IMR-90 (cell line): ENCODE data around the gene RAB27B.

Experiments used
- CEBPB ChIP-seq: IDR thresholded peaks from 2 replicates; pipeline ENCODE4 v1.6.1; 2012; ENCODE audit warnings: low read depth, low read length, improper control_type of control experiment
- CHD1 ChIP-seq: IDR thresholded peaks from 2 replicates; pipeline ENCODE4 v1.6.1; 2012; ENCODE audit warnings: low read depth, low read length, improper control_type of control experiment
- CTCF ChIP-seq: conservative IDR thresholded peaks from 2 replicates; pipeline ENCODE4 v1.5.1; 2012; ENCODE audit warnings: mild to moderate bottlenecking, low read depth, low read length, improper control_type of control experiment
- FOS ChIP-seq: fragments of 150-350 bp; IDR thresholded peaks from 2 replicates; pipeline ENCODE4 v1.6.1; 2016; ENCODE audit warnings: low read depth, low read length
- MAFK ChIP-seq: IDR thresholded peaks from 2 replicates; pipeline ENCODE4 v1.6.1; 2012; ENCODE audit warnings: low read depth, low read length, improper control_type of control experiment
- POLR2A ChIP-seq: IDR thresholded peaks from 2 replicates; pipeline ENCODE4 v1.6.1; 2012; ENCODE audit warnings: mild to moderate bottlenecking, low read depth, low read length
- RCOR1 ChIP-seq: IDR thresholded peaks from 2 replicates; pipeline ENCODE4 v1.6.1; 2012; ENCODE audit warnings: mild to moderate bottlenecking, low read length, improper control_type of control experiment; ENCODE audit not compliant: insufficient replicate concordance
- RFX5 ChIP-seq: IDR thresholded peaks from 2 replicates; pipeline ENCODE4 v1.8.0; 2012; ENCODE audit warnings: low read depth, mild to moderate bottlenecking, low read length, moderate library complexity
- SMC3 ChIP-seq: fragments of 150-350 bp; IDR thresholded peaks from 2 replicates; pipeline ENCODE4 v1.6.1; 2016; ENCODE audit warnings: low read depth, mild to moderate bottlenecking, antibody characterized with exemption, low read length, moderate library complexity
- TF ChIP-seq, protein P1 (sequence below): fragments of 150-350 bp; IDR thresholded peaks from 2 replicates; pipeline ENCODE4 v1.6.1; 2017; ENCODE audit warnings: mild to moderate bottlenecking, antibody characterized with exemption, low read length, low read depth

GRCh38 chr18:54926593-54927325 is 98.5 kb downstream of the RAB27B start:
- no peak for TF ChIP-seq CTCF
- no peak for TF ChIP-seq RFX5
- no peak for TF ChIP-seq POLR2A
- TF ChIP-seq, protein P1, sequence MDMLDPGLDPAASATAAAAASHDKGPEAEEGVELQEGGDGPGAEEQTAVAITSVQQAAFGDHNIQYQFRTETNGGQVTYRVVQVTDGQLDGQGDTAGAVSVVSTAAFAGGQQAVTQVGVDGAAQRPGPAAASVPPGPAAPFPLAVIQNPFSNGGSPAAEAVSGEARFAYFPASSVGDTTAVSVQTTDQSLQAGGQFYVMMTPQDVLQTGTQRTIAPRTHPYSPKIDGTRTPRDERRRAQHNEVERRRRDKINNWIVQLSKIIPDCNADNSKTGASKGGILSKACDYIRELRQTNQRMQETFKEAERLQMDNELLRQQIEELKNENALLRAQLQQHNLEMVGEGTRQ = no peak
- TF ChIP-seq MAFK = no peak
- TF ChIP-seq SMC3 = no peak
- no peak for TF ChIP-seq CHD1
- no peak for TF ChIP-seq RCOR1
- TF ChIP-seq FOS = no peak
- TF ChIP-seq CEBPB = peak; percentile 16; the same call in 1 of the 2 replicates
